Omental fat pad (tissue), 4 donors: ENCODE measurements around the gene SLMAP. TPM values are rescaled to one million over a fixed set of nuclear protein-coding genes. Genes with fewer than 3 reads are reported as not detected.

Experiments
- ATAC-seq: fragments of 150-250 bp; one replicate; pipeline ENCODE4 v1.9.1; 2016; ENCODE audit warnings: mild to moderate bottlenecking, moderate library complexity; ENCODE audit not compliant: low FRiP score
- DNase-seq: peaks from one replicate; pipeline ENCODE4 v3.0.0-alpha.2; 2019; ENCODE audit warnings: low spot score
- CTCF ChIP-seq, 3 donors: fragments of 450-650 bp; IDR thresholded peaks; one replicate each; pipeline ENCODE4 v1.5.1; 2016 to 2017; ENCODE audit warnings: antibody characterized with exemption in 3 of 3, mild to moderate bottlenecking in 3 of 3, moderate library complexity in 2 of 3
- total RNA-seq, 4 donors: library from RNA; depleted of rRNA; stranded (reverse); fragments of >200 nt; gene quantifications; one replicate each; pipeline ENCODE4 v1.1.0, GENCODE V29; 2016

SLMAP gene
- total RNA-seq, 4 donors from 2014 or later, result 42.7 to 72.7 (median 47.1) TPM

DNA sequence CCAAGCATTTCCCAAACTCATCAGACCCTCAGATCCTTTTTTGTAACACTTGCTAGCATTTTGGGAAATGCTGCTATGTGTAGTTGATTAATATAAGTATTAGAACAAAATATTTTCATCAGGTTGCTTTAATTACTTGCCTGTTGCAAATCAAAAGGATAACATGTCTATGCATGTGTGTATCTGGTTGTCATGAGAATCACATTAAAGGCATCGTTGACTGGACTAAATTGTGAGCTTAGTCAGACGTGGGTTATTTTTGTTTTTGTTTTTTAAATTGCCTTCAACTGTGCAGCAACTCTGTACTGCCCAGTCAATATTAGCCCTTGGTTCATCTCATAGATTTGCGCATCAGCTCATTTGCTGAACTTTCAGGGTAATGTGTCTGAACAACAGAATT lies 81.6 kb downstream of the SLMAP start:
- no peak for TF ChIP-seq CTCF (IDR thresholded peaks at IDR 0.05)
- ATAC-seq (no peak), DNase-seq (no peak)

DNA sequence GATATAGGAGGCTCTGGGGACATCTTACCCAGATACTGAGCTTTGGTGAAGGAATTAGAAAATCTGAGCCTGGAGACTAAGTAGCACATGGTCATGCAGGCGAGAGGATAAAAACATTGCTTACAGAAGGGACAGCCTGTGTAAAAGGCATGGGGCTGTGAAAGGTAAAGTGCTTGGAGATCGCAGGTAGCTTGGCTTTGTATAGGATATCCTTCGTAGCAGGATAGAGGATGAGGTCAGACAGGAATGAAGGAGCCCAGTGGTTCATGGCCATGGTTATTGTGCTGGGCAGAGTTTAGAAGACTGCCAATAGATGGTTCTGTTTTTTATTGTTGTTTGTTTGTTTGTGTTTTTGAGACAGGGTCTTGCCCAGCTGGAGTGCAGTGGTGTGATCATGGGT lies 82.5 kb downstream of the SLMAP start:
- TF ChIP-seq CTCF (IDR thresholded peaks at IDR 0.05), result no peak
- ATAC-seq, result no peak

GRCh38 chr3:57840473-57840872 lies 84.4 kb downstream of the SLMAP start:
- no peak for DNase-seq
- no peak for ATAC-seq
- no peak for TF ChIP-seq CTCF (IDR thresholded peaks at IDR 0.05)

More for the DNA sequence above, 82.5 kb downstream of the SLMAP start:
- DNase-seq, result no peak

GRCh38 chr3:57841818-57842217 lies 85.7 kb downstream of the SLMAP start:
- ATAC-seq (no peak), DNase-seq (no peak)
- TF ChIP-seq CTCF (IDR thresholded peaks at IDR 0.05), result no peak

DNA sequence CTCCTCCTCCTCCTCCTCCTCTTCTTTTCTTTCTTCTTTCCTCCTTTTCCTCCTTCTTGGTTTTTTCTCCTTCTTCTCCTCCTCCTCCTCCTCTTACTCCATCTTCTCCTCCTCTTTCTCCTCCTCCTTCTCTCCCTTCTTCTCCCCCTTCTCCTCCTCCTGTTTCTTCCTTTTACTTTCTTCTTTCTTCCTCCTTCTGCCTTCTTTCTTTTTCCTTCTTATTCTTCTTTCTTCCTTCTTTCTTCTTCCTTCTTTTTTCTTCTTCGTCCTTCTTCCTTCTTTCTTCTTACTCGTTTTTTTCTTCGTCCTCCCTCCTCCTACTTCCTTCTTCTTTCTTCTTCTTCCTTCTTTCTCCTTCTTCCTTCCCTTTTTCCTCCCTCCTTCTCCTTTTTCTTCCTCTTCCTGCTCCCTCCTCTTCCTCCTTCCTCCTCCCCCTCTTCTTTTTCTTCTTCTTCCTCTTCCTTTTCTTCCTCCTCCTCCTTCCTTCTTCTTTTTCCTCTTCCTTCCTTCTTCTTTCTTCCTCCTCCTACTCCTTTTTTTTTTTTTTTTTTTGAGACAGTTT lies 92.1 kb downstream of the SLMAP start:
- no peak for TF ChIP-seq CTCF (IDR thresholded peaks at IDR 0.05)
- no peak for ATAC-seq
- DNase-seq, result no peak

GRCh38 chr3:57851304-57851703 lies 95.2 kb downstream of the SLMAP start:
- ATAC-seq (no peak), DNase-seq (no peak)
- TF ChIP-seq CTCF (IDR thresholded peaks at IDR 0.05), result no peak

- ATAC-seq, result no peak
- TF ChIP-seq CTCF (IDR thresholded peaks at IDR 0.05), result no peak
- DNase-seq, result no peak
These were observed 96.8 kb downstream of the SLMAP start for GRCh38 chr3:57852896-57853295.
